ENCODE data around the gene ADGRF3.
"Not testable (repeated sequence)": the region's sequence is repeated elsewhere in the genome, so short reads cannot be mapped to it uniquely, and the experiment has no call there.

The ADGRF3 gene

GRCh38 chr2:26276484-26277227 lies 69.9 kb downstream of the ADGRF3 start:
- no peak for DNase-seq

- peak; percentile 35 for DNase-seq
Measured at GRCh38 chr2:26274058-26274613, 72.5 kb downstream of the ADGRF3 start.

GRCh38 chr2:26273501-26273900 lies 73.1 kb downstream of the ADGRF3 start:
- DNase-seq, result no peak

GRCh38 chr2:26270373-26270772 lies 76.2 kb downstream of the ADGRF3 start:
- no peak for DNase-seq

- DNase-seq, result no peak
Measured at GRCh38 chr2:26269571-26270158, 76.9 kb downstream of the ADGRF3 start.

GRCh38 chr2:26268670-26269385 lies 77.8 kb downstream of the ADGRF3 start:
- DNase-seq, result not testable (repeated sequence)

GRCh38 chr2:26268213-26268612 lies 78.4 kb downstream of the ADGRF3 start:
- DNase-seq, result no peak

- DNase-seq, result not testable (repeated sequence)
Measured at GRCh38 chr2:26258836-26259235, 87.8 kb downstream of the ADGRF3 start.

Data from eye (tissue), 1 donor.